GM23338 (cell line): ENCODE measurements around the gene SETBP1.

Experiments used
- CREB1 ChIP-seq: fragments of 250-450 bp; sonication (Bioruptor Pico); IDR thresholded peaks from 2 replicates; pipeline ENCODE4 v1.5.0; 2020; ENCODE audit warnings: low read depth, mild to moderate bottlenecking, moderate library complexity
- EZH2 ChIP-seq: fragments of 200-600 bp; sonication (generic); IDR thresholded peaks from one replicate; pipeline ENCODE4 v1.8.0; 2017; ENCODE audit warnings: antibody characterized with exemption, mild to moderate bottlenecking, low read depth; ENCODE audit not compliant: unreplicated experiment
- EZH2phosphoT487 ChIP-seq: fragments of 200-600 bp; sonication (generic); IDR thresholded peaks from one replicate; pipeline ENCODE4 v1.8.1; 2018; ENCODE audit warnings: antibody characterized with exemption; ENCODE audit not compliant: unreplicated experiment
- JUNB ChIP-seq: IDR thresholded peaks from one replicate; pipeline ENCODE4 v1.6.1; 2016; ENCODE audit warnings: antibody characterized with exemption; ENCODE audit not compliant: unreplicated experiment
- STAT1 ChIP-seq: IDR thresholded peaks from one replicate; pipeline ENCODE4 v1.6.1; 2016; ENCODE audit warnings: antibody characterized with exemption; ENCODE audit not compliant: unreplicated experiment
- TF ChIP-seq, protein P1 (sequence below), 2 experiments: fragments of 200-600 bp in 1 of 2; sonication (generic) in 1 of 2; conservative IDR thresholded peaks; 2 replicates each; pipeline versions ENCODE4 v1.5.1 to v1.6.1; 2016 to 2017; ENCODE audit warnings: antibody characterized with exemption in 2 of 2, low read depth in 2 of 2, mild to moderate bottlenecking in 2 of 2, moderate library complexity in 1 of 2
- TF ChIP-seq, protein P2 (sequence below): IDR thresholded peaks from one replicate; pipeline ENCODE4 v1.6.1; 2018; ENCODE audit warnings: antibody characterized with exemption; ENCODE audit not compliant: unreplicated experiment

- TF ChIP-seq, protein P1, sequence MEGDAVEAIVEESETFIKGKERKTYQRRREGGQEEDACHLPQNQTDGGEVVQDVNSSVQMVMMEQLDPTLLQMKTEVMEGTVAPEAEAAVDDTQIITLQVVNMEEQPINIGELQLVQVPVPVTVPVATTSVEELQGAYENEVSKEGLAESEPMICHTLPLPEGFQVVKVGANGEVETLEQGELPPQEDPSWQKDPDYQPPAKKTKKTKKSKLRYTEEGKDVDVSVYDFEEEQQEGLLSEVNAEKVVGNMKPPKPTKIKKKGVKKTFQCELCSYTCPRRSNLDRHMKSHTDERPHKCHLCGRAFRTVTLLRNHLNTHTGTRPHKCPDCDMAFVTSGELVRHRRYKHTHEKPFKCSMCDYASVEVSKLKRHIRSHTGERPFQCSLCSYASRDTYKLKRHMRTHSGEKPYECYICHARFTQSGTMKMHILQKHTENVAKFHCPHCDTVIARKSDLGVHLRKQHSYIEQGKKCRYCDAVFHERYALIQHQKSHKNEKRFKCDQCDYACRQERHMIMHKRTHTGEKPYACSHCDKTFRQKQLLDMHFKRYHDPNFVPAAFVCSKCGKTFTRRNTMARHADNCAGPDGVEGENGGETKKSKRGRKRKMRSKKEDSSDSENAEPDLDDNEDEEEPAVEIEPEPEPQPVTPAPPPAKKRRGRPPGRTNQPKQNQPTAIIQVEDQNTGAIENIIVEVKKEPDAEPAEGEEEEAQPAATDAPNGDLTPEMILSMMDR (conservative IDR thresholded peaks at IDR 0.05; ENCODE audit: low read depth in 2 of 2): peak in 1 of 2 experiments; percentile 22; a peak in 1 of 4 replicates
- TF ChIP-seq CREB1 (CRISPR knock-in tag) (no peak), STAT1 (no peak), JUNB (no peak), EZH2phosphoT487 (no peak), EZH2 (no peak)
- TF ChIP-seq, protein P2, sequence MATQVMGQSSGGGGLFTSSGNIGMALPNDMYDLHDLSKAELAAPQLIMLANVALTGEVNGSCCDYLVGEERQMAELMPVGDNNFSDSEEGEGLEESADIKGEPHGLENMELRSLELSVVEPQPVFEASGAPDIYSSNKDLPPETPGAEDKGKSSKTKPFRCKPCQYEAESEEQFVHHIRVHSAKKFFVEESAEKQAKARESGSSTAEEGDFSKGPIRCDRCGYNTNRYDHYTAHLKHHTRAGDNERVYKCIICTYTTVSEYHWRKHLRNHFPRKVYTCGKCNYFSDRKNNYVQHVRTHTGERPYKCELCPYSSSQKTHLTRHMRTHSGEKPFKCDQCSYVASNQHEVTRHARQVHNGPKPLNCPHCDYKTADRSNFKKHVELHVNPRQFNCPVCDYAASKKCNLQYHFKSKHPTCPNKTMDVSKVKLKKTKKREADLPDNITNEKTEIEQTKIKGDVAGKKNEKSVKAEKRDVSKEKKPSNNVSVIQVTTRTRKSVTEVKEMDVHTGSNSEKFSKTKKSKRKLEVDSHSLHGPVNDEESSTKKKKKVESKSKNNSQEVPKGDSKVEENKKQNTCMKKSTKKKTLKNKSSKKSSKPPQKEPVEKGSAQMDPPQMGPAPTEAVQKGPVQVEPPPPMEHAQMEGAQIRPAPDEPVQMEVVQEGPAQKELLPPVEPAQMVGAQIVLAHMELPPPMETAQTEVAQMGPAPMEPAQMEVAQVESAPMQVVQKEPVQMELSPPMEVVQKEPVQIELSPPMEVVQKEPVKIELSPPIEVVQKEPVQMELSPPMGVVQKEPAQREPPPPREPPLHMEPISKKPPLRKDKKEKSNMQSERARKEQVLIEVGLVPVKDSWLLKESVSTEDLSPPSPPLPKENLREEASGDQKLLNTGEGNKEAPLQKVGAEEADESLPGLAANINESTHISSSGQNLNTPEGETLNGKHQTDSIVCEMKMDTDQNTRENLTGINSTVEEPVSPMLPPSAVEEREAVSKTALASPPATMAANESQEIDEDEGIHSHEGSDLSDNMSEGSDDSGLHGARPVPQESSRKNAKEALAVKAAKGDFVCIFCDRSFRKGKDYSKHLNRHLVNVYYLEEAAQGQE: no peak
Measured at GRCh38 chr18:44805643-44806042, 125.0 kb downstream of the SETBP1 start.
